DND-41 (cell line): ENCODE data around the gene TK2.

ENCODE experiments used
- CTCF ChIP-seq: IDR thresholded peaks from 2 replicates; pipeline ENCODE4 v1.5.1; 2012; ENCODE audit warnings: borderline replicate concordance, low read length, moderate library complexity, mild to moderate bottlenecking; ENCODE audit not compliant: poor library complexity, severe bottlenecking; ENCODE audit errors: extremely low read depth
- EZH2 ChIP-seq: IDR thresholded peaks from 3 replicates; pipeline ENCODE4 v1.6.1; 2012; ENCODE audit warnings: borderline replicate concordance, low read depth, mild to moderate bottlenecking, moderate library complexity, low read length, inconsistent platforms; ENCODE audit not compliant: severe bottlenecking

- TF ChIP-seq CTCF, result no peak
- no peak for TF ChIP-seq EZH2
Observed at GRCh38 chr16:66563574-66564334, 13.8 kb upstream of the TK2 start.
